22Rv1 (cell line): ENCODE measurements around the gene HOXA10.

Experiments
- CTCF ChIP-seq: fragments of 450-650 bp; IDR thresholded peaks from 2 replicates; pipeline ENCODE4 v1.5.1; 2017; ENCODE audit warnings: mild to moderate bottlenecking
- ZFX ChIP-seq: fragments of 450-650 bp; IDR thresholded peaks from 2 replicates; pipeline ENCODE4 v1.6.1; 2017; ENCODE audit warnings: antibody characterized with exemption, borderline replicate concordance

- no peak for TF ChIP-seq CTCF
- no peak for TF ChIP-seq ZFX
Observed at GRCh38 chr7:27152816-27153442, 21.2 kb downstream of the HOXA10 start.
